ENCODE measurements around the gene PIGBOS1. TPM values are rescaled to one million over a fixed set of nuclear protein-coding genes. Genes with fewer than 3 reads are reported as not detected.
A peak's percentile ranks its signal among the peaks of the same experiment; 100 is the strongest.

PIGBOS1 gene
- total and polyA plus RNA-seq, 9 of the 15 experiments (the other 6 are each of a cell fraction or from before 2014, with no cell fraction given), result 25.2 to 76.2 (median 46.0) TPM

GRCh38 chr15:55279746-55280351 is 39.1 kb downstream of the PIGBOS1 start (continued):
- TF ChIP-seq PHTF2 (CRISPR knock-in tag; IDR thresholded peaks at IDR 0.05), result no peak
- TF ChIP-seq PRMT5 (CRISPR knock-in tag; IDR thresholded peaks at IDR 0.05), result no peak
- TF ChIP-seq, protein P1, sequence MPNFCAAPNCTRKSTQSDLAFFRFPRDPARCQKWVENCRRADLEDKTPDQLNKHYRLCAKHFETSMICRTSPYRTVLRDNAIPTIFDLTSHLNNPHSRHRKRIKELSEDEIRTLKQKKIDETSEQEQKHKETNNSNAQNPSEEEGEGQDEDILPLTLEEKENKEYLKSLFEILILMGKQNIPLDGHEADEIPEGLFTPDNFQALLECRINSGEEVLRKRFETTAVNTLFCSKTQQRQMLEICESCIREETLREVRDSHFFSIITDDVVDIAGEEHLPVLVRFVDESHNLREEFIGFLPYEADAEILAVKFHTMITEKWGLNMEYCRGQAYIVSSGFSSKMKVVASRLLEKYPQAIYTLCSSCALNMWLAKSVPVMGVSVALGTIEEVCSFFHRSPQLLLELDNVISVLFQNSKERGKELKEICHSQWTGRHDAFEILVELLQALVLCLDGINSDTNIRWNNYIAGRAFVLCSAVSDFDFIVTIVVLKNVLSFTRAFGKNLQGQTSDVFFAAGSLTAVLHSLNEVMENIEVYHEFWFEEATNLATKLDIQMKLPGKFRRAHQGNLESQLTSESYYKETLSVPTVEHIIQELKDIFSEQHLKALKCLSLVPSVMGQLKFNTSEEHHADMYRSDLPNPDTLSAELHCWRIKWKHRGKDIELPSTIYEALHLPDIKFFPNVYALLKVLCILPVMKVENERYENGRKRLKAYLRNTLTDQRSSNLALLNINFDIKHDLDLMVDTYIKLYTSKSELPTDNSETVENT (CRISPR knock-in tag; IDR thresholded peaks at IDR 0.05), result no peak
- no peak for TF ChIP-seq FUS (optimal IDR thresholded peaks at IDR 0.05; ENCODE audit: low read depth, low read length)
- TF ChIP-seq ZNF778 (CRISPR knock-in tag; IDR thresholded peaks at IDR 0.05), result no peak
- TF ChIP-seq, protein P2, sequence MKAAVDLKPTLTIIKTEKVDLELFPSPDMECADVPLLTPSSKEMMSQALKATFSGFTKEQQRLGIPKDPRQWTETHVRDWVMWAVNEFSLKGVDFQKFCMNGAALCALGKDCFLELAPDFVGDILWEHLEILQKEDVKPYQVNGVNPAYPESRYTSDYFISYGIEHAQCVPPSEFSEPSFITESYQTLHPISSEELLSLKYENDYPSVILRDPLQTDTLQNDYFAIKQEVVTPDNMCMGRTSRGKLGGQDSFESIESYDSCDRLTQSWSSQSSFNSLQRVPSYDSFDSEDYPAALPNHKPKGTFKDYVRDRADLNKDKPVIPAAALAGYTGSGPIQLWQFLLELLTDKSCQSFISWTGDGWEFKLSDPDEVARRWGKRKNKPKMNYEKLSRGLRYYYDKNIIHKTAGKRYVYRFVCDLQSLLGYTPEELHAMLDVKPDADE (conservative IDR thresholded peaks at IDR 0.05; ENCODE audit: control insufficient read depth, low read depth, low read length), result no peak
- no peak for TF ChIP-seq ZNF41 (CRISPR knock-in tag; conservative IDR thresholded peaks at IDR 0.05)
- peak in 1 of 2 experiments; percentile 40 for TF ChIP-seq NCOA2 (IDR thresholded peaks at IDR 0.05; ENCODE audit: partially characterized antibody in 2 of 2)
- TF ChIP-seq KDM5B (IDR thresholded peaks at IDR 0.05; ENCODE audit: insufficient replicate concordance, low read depth, low read length), result no peak
- TF ChIP-seq ZNF398 (CRISPR knock-in tag; IDR thresholded peaks at IDR 0.05), result no peak
- TF ChIP-seq SMC3 (conservative IDR thresholded peaks at IDR 0.05; ENCODE audit: insufficient read depth, low read depth, low read length), result no peak
- no peak for TF ChIP-seq SP2 (IDR thresholded peaks at IDR 0.05; ENCODE audit: extremely low read depth, low read depth, low read length, poor library complexity, severe bottlenecking)
- TF ChIP-seq ZNF431 (CRISPR knock-in tag; IDR thresholded peaks at IDR 0.05), result no peak
- TF ChIP-seq ZNF12 (CRISPR knock-in tag; IDR thresholded peaks at IDR 0.05), result no peak
- TF ChIP-seq NCOR1 (IDR thresholded peaks at IDR 0.05), result peak; percentile 83
- no peak for TF ChIP-seq POLR2G (IDR thresholded peaks at IDR 0.05; ENCODE audit: low read depth, low read length)
- TF ChIP-seq RBM34 (IDR thresholded peaks at IDR 0.05; ENCODE audit: borderline replicate concordance, insufficient read depth, low read length), result no peak
- no peak for TF ChIP-seq TBL1XR1 (IDR thresholded peaks at IDR 0.05; ENCODE audit: low read length in 2 of 2)
- TF ChIP-seq TRIM28 (IDR thresholded peaks at IDR 0.05), result 0 out of 2 replicates have a peak, but pooled peaks have one; percentile 51
- peak; percentile 58 for TF ChIP-seq NEUROD1 (IDR thresholded peaks at IDR 0.05; ENCODE audit: borderline replicate concordance, low read depth, low read length, partially characterized antibody)
